Measurements from ENCODE around the gene VMAC. TPM values are rescaled to one million over a fixed set of nuclear protein-coding genes. Genes with fewer than 3 reads are reported as not detected.

VMAC gene
- total RNA-seq, 4 donors from 2014 or later, result 0.65 to 13.0 (median 5.6) TPM

GRCh38 chr19:5905114-5905778 lies 574 bp downstream of the VMAC start:
- no peak for TF ChIP-seq CTCF (IDR thresholded peaks at IDR 0.05; ENCODE audit: low read depth)

DNA sequence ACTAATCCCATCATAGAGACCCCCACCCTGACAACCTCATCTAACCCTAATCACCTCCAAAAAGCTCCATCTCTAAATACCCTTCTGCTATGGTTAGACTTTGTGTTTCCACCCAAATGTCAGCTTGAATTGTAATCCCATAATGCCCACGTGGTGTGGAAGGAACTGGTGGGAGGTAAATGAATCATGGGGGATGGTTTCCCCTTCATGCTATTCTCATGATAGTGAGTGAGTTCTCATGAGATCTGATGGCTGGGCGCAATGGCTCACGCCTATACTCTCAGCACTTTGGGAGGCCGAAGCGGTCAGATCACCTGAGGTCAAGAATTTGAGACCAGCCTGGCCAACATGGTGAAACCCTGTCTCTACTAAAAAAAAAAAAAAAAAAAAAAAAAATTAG lies 2.6 kb downstream of the VMAC start:
- no peak for TF ChIP-seq CTCF (IDR thresholded peaks at IDR 0.05; ENCODE audit: low read depth)

DNA sequence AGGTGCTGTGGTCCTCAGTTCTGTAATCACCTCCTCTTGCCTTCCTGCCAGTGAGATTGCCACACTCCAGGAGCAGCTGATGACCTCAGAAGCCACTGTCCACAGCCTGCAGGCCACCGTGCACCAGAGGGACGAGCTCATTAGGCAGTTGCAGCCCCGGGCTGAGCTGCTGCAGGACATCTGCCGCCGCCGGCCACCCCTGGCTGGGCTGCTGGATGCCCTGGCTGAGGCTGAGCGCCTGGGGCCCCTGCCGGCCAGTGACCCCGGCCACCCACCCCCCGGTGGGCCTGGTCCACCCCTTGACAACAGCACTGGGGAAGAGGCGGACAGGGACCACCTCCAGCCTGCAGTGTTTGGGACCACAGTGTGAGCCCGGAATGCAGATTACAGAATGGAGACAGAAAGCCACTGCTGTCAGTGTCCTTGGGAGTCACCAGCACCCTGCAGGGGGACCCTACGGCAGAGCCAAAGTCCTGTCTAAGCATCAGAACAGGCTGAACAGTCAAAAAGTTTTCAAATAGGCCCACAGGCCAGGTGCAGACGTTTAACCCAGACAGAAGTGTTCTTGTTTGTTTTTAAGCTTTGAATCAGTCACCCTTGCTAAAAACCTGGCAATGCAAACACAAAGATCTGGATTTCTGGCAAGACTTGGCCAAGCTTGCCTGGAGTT lies 4.2 kb downstream of the VMAC start:
- no peak for TF ChIP-seq CTCF (IDR thresholded peaks at IDR 0.05; ENCODE audit: low read depth)

DNA sequence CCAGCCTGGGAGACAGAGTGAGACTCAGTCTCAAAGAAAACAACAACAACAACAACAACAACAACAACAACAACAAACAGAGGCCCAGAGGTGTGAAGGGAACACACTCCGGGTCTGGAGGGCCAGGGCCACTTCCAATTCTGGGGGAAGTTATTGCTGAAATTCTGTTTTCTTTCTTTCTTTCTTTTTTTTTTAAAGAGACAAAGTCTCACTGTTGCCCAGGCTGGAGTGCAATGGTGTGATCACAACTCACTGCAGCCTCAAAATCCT lies 5.9 kb downstream of the VMAC start:
- TF ChIP-seq CTCF (IDR thresholded peaks at IDR 0.05; ENCODE audit: low read depth), result no peak

- TF ChIP-seq CTCF (IDR thresholded peaks at IDR 0.05; ENCODE audit: low read depth), result no peak
Observed at GRCh38 chr19:5911366-5911765, 6.7 kb downstream of the VMAC start.

DNA sequence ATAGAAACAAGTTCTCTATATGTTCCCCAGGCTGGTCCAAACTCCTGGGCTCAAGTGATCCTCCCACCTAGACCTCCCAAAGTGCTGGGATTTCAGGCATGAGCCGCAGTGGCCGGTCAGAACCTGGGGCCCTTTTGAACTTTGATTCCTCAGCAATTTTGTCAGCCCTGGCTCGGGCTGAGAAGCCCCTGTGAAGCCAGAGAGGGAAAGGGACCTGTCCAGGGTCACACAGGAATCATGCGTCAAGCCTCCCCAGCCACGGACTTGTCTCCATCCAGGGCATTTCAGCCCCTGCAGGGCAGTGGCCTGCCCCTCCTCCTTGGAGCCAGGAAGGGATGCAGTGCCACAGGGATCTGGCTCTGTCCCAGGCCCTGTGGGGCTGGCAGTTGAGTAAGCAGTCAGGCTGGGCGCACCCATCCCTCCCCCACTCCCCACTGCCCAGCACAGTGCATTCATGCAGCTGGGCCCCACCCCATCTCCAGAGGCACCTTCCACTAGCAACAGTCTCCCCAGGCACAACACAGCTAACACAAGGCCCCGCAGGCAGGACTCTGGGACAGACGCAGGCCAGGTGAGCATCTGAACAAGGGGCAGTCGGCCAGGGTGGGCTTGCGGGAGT lies 9.2 kb downstream of the VMAC start, which contains the start of gene CAPS:
Gene CAPS, plus strand, starts transcription at position 516 of the 619 bp plus-strand sequence. CDS start 153 bp downstream, outside the sequence.
- TF ChIP-seq CTCF (IDR thresholded peaks at IDR 0.05; ENCODE audit: low read depth), result no peak

- no peak for TF ChIP-seq CTCF (IDR thresholded peaks at IDR 0.05; ENCODE audit: low read depth)
Observed at GRCh38 chr19:5914358-5914774, 9.7 kb downstream of the VMAC start.
